ENCODE results near the gene MYL3. TPM values are rescaled to one million over a fixed set of nuclear protein-coding genes. Genes with fewer than 3 reads are reported as not detected.
A peak's percentile ranks its signal among the peaks of the same experiment; 100 is the strongest.
"Not testable (repeated sequence)": the region's sequence is repeated elsewhere in the genome, so short reads cannot be mapped to it uniquely, and the experiment has no call there.

MYL3 gene
- total and polyA plus RNA-seq, 2 donors (not counting 1 experiment from before 2014, with no cell fraction given), result not detected

- peak; percentile 66 for DNase-seq
- Histone ChIP-seq H4K20me1 (ENCODE audit: control insufficient read depth, insufficient read depth, low read length, poor library complexity, severe bottlenecking) (no peaks in the 10 kb centered on the region), H3K27ac (ENCODE audit: low read length in 2 of 2) (no peak overlapping the region), H2AFZ (ENCODE audit: insufficient read depth, low read depth, low read length, poor library complexity, severe bottlenecking) (peak overlapping the region; percentile 70), H3K9me3 (ENCODE audit: control extremely low read depth in 1 of 3, control insufficient read depth in 2 of 3, insufficient read depth in 1 of 3, low read length in 2 of 3) (no peaks in the 10 kb centered on the region), H3K79me2 (ENCODE audit: control insufficient read depth, insufficient read depth, low read length) (no peaks in the 10 kb centered on the region), H3K36me3 (replicated peaks in 1 of 2; ENCODE audit: control extremely low read depth in 1 of 2, control insufficient read depth in 1 of 2, extremely low read depth in 1 of 2, insufficient read depth in 2 of 2, low read length in 1 of 2) (no peaks in the 10 kb centered on the region), H3K4me3 (ENCODE audit: control extremely low read depth in 1 of 5, extremely low read depth in 1 of 5, insufficient read depth in 1 of 5, low read depth in 2 of 5, low read length in 4 of 5) (peak overlapping the region; percentile 25 to 52 (median 39)), H3K4me2 (replicated peaks; ENCODE audit: low read depth, low read length, poor library complexity, severe bottlenecking) (peak overlapping the region; percentile 80), H3K9ac (ENCODE audit: low read length) (peak overlapping the region; percentile 52), H3K27me3 (replicated peaks in 1 of 4; ENCODE audit: control extremely low read depth in 1 of 4, control insufficient read depth in 3 of 4, insufficient read depth in 4 of 4, low read length in 3 of 4) (peaks cover 0 to 17% (median 8%) of the 10 kb centered on the region in 4 experiments), H3K4me1 (ENCODE audit: control insufficient read depth in 2 of 2, insufficient read depth in 2 of 2, low read length in 2 of 2) (peaks cover 8 to 9% of the 10 kb centered on the region in 2 donors)
- WGBS (ENCODE audit: insufficient coverage), result 7% methylated on average over 46 of the region's 46 CpGs
- TF ChIP-seq CTCF (IDR thresholded peaks at IDR 0.05), result no peak
- no peak for TF ChIP-seq EZH2 (IDR thresholded peaks at IDR 0.05; ENCODE audit: borderline replicate concordance, insufficient read depth, low read depth, low read length, poor library complexity, severe bottlenecking)
- Mint-ChIP-seq H3K27ac (no peak overlapping the region), H3K27me3 (peaks cover 34% of the 10 kb centered on the region), H3K4me1 (peaks cover 7% of the 10 kb centered on the region), H3K4me3 (peak overlapping the region; percentile 87), H3K9me3 (ENCODE audit: insufficient read depth) (no peaks in the 10 kb centered on the region)
- ATAC-seq (ENCODE audit: low read depth), result peak; percentile 94
- intact Hi-C loops (cut with micrococcal nuclease), result no loop called here
- ChIA-PET POLR2A (no interaction called here), CTCF (no interaction called here)
These were observed 50.9 kb downstream of the MYL3 start for GRCh38 chr3:46812237-46812791.

GRCh38 chr3:46811615-46812236 lies 51.5 kb downstream of the MYL3 start:
- CTCF ChIA-PET, result no interaction called here
- Histone ChIP-seq H3K4me2 (replicated peaks; ENCODE audit: low read depth, low read length, poor library complexity, severe bottlenecking) (peak overlapping the region; percentile 80), H3K27ac (ENCODE audit: low read length in 2 of 2) (no peak overlapping the region), H3K79me2 (ENCODE audit: control insufficient read depth, insufficient read depth, low read length) (no peaks in the 10 kb centered on the region), H3K9me3 (ENCODE audit: control extremely low read depth in 1 of 3, control insufficient read depth in 2 of 3, insufficient read depth in 1 of 3, low read length in 2 of 3) (no peaks in the 10 kb centered on the region), H3K4me1 (ENCODE audit: control insufficient read depth in 2 of 2, insufficient read depth in 2 of 2, low read length in 2 of 2) (peaks cover 8 to 9% of the 10 kb centered on the region in 2 donors), H3K4me3 (ENCODE audit: control extremely low read depth in 1 of 5, extremely low read depth in 1 of 5, insufficient read depth in 1 of 5, low read depth in 2 of 5, low read length in 4 of 5) (peak overlapping the region in 4 of 5 experiments; percentile 25 to 52 (median 40)), H3K27me3 (replicated peaks in 1 of 4; ENCODE audit: control extremely low read depth in 1 of 4, control insufficient read depth in 3 of 4, insufficient read depth in 4 of 4, low read length in 3 of 4) (peaks cover 0 to 17% (median 8%) of the 10 kb centered on the region in 4 experiments), H2AFZ (ENCODE audit: insufficient read depth, low read depth, low read length, poor library complexity, severe bottlenecking) (peak overlapping the region; percentile 70), H4K20me1 (ENCODE audit: control insufficient read depth, insufficient read depth, low read length, poor library complexity, severe bottlenecking) (no peaks in the 10 kb centered on the region), H3K9ac (ENCODE audit: low read length) (peak overlapping the region; percentile 52), H3K36me3 (replicated peaks in 1 of 2; ENCODE audit: control extremely low read depth in 1 of 2, control insufficient read depth in 1 of 2, extremely low read depth in 1 of 2, insufficient read depth in 2 of 2, low read length in 1 of 2) (no peaks in the 10 kb centered on the region)
- intact Hi-C loops (cut with micrococcal nuclease), result no loop called here
- 86% methylated on average over 11 of the region's 15 CpGs for WGBS (ENCODE audit: insufficient coverage)
- no peaks in the 10 kb centered on the region for H3K9me3 Mint-ChIP-seq (ENCODE audit: insufficient read depth)
- POLR2A ChIA-PET, result no interaction called here
- H3K27ac Mint-ChIP-seq, result no peak overlapping the region
- no peak for ATAC-seq (ENCODE audit: low read depth)
- H3K27me3 Mint-ChIP-seq, result peaks cover 34% of the 10 kb centered on the region
- peaks cover 7% of the 10 kb centered on the region for H3K4me1 Mint-ChIP-seq
- peak overlapping the region; percentile 50 for H3K4me3 Mint-ChIP-seq
- DNase-seq, result no peak
- no peak for TF ChIP-seq EZH2 (IDR thresholded peaks at IDR 0.05; ENCODE audit: borderline replicate concordance, insufficient read depth, low read depth, low read length, poor library complexity, severe bottlenecking)
- TF ChIP-seq CTCF (IDR thresholded peaks at IDR 0.05), result no peak

- H3K9me3 ChIP-seq (ENCODE audit: control extremely low read depth in 1 of 3, control insufficient read depth in 2 of 3, insufficient read depth in 1 of 3, low read length in 2 of 3); H2AFZ ChIP-seq (ENCODE audit: insufficient read depth, low read depth, low read length, poor library complexity, severe bottlenecking); CTCF ChIA-PET; H3K4me1 Mint-ChIP-seq; H3K4me3 ChIP-seq (ENCODE audit: control extremely low read depth in 1 of 5, extremely low read depth in 1 of 5, insufficient read depth in 1 of 5, low read depth in 2 of 5, low read length in 4 of 5); ATAC-seq (ENCODE audit: low read depth); H3K4me2 ChIP-seq (replicated peaks; ENCODE audit: low read depth, low read length, poor library complexity, severe bottlenecking); H4K20me1 ChIP-seq (ENCODE audit: control insufficient read depth, insufficient read depth, low read length, poor library complexity, severe bottlenecking); H3K36me3 ChIP-seq (replicated peaks in 1 of 2; ENCODE audit: control extremely low read depth in 1 of 2, control insufficient read depth in 1 of 2, extremely low read depth in 1 of 2, insufficient read depth in 2 of 2, low read length in 1 of 2); H3K4me3 Mint-ChIP-seq; H3K9me3 Mint-ChIP-seq (ENCODE audit: insufficient read depth); intact Hi-C loops (cut with micrococcal nuclease); DNase-seq; H3K79me2 ChIP-seq (ENCODE audit: control insufficient read depth, insufficient read depth, low read length); POLR2A ChIA-PET; H3K9ac ChIP-seq (ENCODE audit: low read length); H3K27ac Mint-ChIP-seq; H3K4me1 ChIP-seq (ENCODE audit: control insufficient read depth in 2 of 2, insufficient read depth in 2 of 2, low read length in 2 of 2); H3K27ac ChIP-seq (ENCODE audit: low read length in 2 of 2): not testable (repeated sequence)
- WGBS (ENCODE audit: insufficient coverage), result 64% methylated on average over 6 of the region's 6 CpGs
- H3K27me3 Mint-ChIP-seq, result peaks cover 20% of the 10 kb centered on the region
- H3K27me3 ChIP-seq (replicated peaks in 1 of 4; ENCODE audit: control extremely low read depth in 1 of 4, control insufficient read depth in 3 of 4, insufficient read depth in 4 of 4, low read length in 3 of 4), result peaks cover 0 to 15% (median 7%) of the 10 kb centered on the region in 4 experiments
These were observed 54.5 kb downstream of the MYL3 start for GRCh38 chr3:46808766-46809165.
